HG03558 (cell line): Measurements from ENCODE around the gene SLC25A21.

ENCODE experiments used
- ATAC-seq: cut with Tn5 transposase; IDR thresholded peaks from one replicate; pipeline ENCODE4 v1.9.1; 2021; ENCODE audit warnings: moderate number of reproducible peaks; ENCODE audit not compliant: unreplicated experiment; ENCODE audit errors: extremely low read depth

SLC25A21 gene

GRCh38 chr14:37051680-37052079 is 120.7 kb downstream of the SLC25A21 start:
- ATAC-seq = no peak

- no peak for ATAC-seq
Observed at GRCh38 chr14:37051153-37051552, 121.3 kb downstream of the SLC25A21 start.

GRCh38 chr14:37048666-37049071 is 123.7 kb downstream of the SLC25A21 start:
- no peak for ATAC-seq

- no peak for ATAC-seq
Observed at GRCh38 chr14:37047996-37048395, 124.4 kb downstream of the SLC25A21 start.

DNA sequence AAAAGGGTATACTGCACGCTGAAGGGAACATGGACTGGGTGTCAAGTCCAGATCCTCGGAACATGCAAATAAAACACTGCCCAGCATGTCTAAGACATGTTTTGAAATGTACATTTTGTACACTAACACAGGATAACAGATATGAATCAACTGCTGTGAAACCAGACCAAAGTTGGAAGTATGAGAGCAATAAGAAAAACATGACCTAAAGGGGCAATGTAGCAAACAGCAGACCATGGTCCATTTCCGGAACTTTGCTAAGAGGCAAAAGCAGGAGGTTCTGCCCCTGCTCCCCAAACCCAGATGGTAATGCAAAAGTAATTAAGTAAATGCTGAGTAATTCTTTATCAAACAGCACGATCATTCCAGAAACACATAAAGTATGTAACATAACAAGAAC is 125.2 kb downstream of the SLC25A21 start:
- ATAC-seq = no peak

GRCh38 chr14:37046815-37047214 is 125.6 kb downstream of the SLC25A21 start:
- ATAC-seq = no peak

GRCh38 chr14:37045340-37046061 is 126.9 kb downstream of the SLC25A21 start:
- no peak for ATAC-seq

DNA sequence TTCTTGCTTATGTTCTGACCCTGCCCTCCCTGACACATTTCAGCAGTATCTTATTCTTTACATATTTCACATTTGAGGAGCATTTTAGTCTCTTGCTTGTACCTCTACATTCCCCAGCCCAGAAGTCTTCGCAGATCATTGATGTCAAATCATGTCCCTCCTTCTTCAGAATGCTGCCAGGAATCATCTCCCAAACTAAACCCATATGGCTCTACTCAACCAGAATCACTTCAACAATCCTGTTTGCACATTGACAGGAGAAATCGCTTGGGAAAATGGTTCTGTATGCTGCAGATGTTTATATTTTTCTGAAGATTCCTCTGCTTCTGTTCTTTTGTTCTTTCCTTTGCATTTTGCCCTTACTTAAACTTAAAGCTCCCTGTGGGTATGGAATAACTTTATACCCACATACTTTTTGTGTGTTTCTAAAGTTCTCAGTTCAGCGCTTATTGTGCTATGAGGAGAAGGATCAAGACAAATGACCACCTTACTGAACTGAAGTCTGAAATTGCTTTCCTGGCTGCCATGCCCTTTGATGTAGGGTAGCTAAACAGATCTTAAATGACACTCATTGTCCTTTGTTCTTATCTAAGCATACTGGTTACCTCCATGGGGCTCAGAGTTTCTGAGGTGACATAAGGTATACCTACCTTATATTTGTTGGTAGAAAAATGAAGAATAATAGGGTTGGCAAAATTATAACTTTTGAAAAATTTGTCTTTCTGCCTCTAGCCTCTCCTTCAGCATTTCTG is 134.6 kb downstream of the SLC25A21 start:
- ATAC-seq = no peak

- no peak for ATAC-seq
Observed at GRCh38 chr14:37036669-37037341, 135.6 kb downstream of the SLC25A21 start.

GRCh38 chr14:37035401-37035800 is 137.0 kb downstream of the SLC25A21 start:
- no peak for ATAC-seq

- ATAC-seq = no peak
Observed at GRCh38 chr14:37034410-37035285, 137.8 kb downstream of the SLC25A21 start.

GRCh38 chr14:37032863-37033262 is 139.5 kb downstream of the SLC25A21 start:
- no peak for ATAC-seq

- ATAC-seq = no peak
Observed at GRCh38 chr14:37027188-37027824, 145.1 kb downstream of the SLC25A21 start.

GRCh38 chr14:37023875-37024565 is 148.4 kb downstream of the SLC25A21 start:
- no peak for ATAC-seq

DNA sequence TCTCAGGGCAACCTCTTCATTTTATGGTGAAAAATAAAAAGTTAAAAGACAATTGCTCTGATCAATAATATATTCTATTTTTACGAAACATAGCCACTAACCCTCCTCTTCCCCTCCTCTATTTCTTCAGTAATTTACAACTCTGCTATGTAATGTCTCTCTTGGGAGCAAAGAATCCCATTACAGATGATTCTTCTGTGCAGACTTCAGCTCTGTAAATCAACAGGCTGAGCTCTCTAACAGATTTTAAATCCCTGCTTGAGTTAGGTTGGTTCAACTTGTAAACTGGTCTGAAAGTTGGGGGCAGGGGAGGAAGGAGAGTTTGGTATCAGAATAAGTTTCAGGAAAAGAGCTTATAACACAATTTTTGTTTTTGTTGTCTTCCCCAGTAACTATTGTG is 151.0 kb downstream of the SLC25A21 start:
- no peak for ATAC-seq

- no peak for ATAC-seq
Observed at GRCh38 chr14:37019488-37019887, 152.9 kb downstream of the SLC25A21 start.

DNA sequence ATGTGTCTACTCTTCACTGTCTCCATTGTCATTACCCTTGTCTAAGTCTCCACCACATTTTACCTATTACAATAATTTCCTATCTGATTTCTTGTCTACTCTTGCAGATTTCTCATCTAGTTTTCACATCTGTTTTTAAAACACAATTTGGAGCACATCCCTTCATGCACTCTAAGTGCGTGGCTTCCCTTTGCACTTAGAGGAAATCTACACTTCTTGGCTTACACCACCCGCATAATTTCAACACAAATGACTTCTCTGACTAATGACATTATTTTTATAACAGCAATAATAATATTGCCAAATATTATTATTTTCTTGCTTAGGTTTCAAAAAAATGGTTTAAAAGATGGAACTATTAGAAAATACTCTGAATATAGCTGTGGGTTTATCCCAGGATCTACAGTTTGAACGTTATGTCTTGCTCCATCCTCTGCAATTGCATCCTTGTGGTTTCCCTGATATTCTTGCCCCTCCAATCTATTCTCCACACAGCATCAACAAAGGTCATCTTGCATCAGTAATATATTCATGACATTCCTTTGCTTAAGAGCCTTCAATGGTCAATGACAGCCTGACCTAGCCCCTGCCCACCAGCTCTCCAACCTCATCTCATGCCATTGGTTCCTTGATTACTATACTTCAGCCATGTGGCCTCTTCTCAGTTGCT is 153.7 kb downstream of the SLC25A21 start:
- ATAC-seq = no peak

- no peak for ATAC-seq
Observed at GRCh38 chr14:37013078-37013477, 159.3 kb downstream of the SLC25A21 start.

DNA sequence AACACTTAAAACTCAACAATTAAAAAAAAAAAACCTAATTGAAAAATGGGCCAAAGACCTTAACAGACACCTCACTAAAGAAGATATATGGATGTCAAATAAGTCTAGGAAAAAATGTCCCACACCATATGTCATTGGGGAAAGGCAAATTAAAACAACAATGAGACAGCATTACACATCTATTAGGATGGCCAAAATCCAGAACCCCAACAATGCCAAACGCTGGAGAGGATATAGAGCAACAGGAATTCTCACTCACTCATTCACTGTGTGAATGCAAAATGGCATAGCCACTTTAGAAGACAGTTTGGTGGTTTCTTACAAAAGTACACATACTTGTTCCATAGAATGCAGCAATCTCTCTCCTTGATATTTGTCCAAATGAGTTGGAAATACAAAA is 173.7 kb downstream of the SLC25A21 start:
- no peak for ATAC-seq
